ENCODE measurements around the gene PCDHA2.
"Not testable (repeated sequence)": the region's sequence is repeated elsewhere in the genome, so short reads cannot be mapped to it uniquely, and the experiment has no call there.

PCDHA2 gene

GRCh38 chr5:140794595-140795258 is at the start of gene PCDHA2:
Gene PCDHA2, plus strand, starts transcription at chr5:140794852.
- DNase-seq (ENCODE audit: low read depth) = no peak

- no peak for DNase-seq (ENCODE audit: low read depth)
These were observed 41.1 kb upstream of the PCDHA2 start for GRCh38 chr5:140753561-140753960.

- DNase-seq (ENCODE audit: low read depth) = no peak
These were observed 30.3 kb upstream of the PCDHA2 start for GRCh38 chr5:140764177-140764973.

- DNase-seq (ENCODE audit: low read depth) = no peak
These were observed 27.2 kb upstream of the PCDHA2 start for GRCh38 chr5:140767444-140767843.

GRCh38 chr5:140780512-140780911 is 14.1 kb upstream of the PCDHA2 start:
- DNase-seq (ENCODE audit: low read depth) = no peak

GRCh38 chr5:140785905-140786686 is 8.6 kb upstream of the PCDHA2 start, which contains the start of gene PCDHA1:
Gene PCDHA1, plus strand, starts transcription at chr5:140786140.
- no peak for DNase-seq (ENCODE audit: low read depth)

GRCh38 chr5:140787422-140787821 is 7.2 kb upstream of the PCDHA2 start:
- not testable (repeated sequence) for DNase-seq (ENCODE audit: low read depth)

GRCh38 chr5:140787849-140788504 is 6.7 kb upstream of the PCDHA2 start:
- DNase-seq (ENCODE audit: low read depth) = not testable (repeated sequence)

- DNase-seq (ENCODE audit: low read depth) = no peak
These were observed 3.6 kb upstream of the PCDHA2 start for GRCh38 chr5:140791089-140791488.

- no peak for DNase-seq (ENCODE audit: low read depth)
These were observed 598 bp downstream of the PCDHA2 start for GRCh38 chr5:140795259-140795641.

- not testable (repeated sequence) for DNase-seq (ENCODE audit: low read depth)
These were observed 1.5 kb downstream of the PCDHA2 start for GRCh38 chr5:140796072-140796717.

- no peak for DNase-seq (ENCODE audit: low read depth)
These were observed 2.1 kb downstream of the PCDHA2 start for GRCh38 chr5:140796718-140797095.

- no peak for DNase-seq (ENCODE audit: low read depth)
These were observed 6.3 kb downstream of the PCDHA2 start, which contains the start of gene PCDHA3 for GRCh38 chr5:140800816-140801493. Gene PCDHA3, plus strand, starts transcription at chr5:140801057.

GRCh38 chr5:140801494-140801841 is 6.8 kb downstream of the PCDHA2 start:
- DNase-seq (ENCODE audit: low read depth) = no peak

- not testable (repeated sequence) for DNase-seq (ENCODE audit: low read depth)
These were observed 7.7 kb downstream of the PCDHA2 start for GRCh38 chr5:140802381-140802780.

GRCh38 chr5:140802781-140803271 is 8.2 kb downstream of the PCDHA2 start:
- no peak for DNase-seq (ENCODE audit: low read depth)

GRCh38 chr5:140806834-140807775 is 12.5 kb downstream of the PCDHA2 start, which contains the start of gene PCDHA4:
Gene PCDHA4, plus strand, starts transcription at chr5:140807068.
- DNase-seq (ENCODE audit: low read depth) = no peak

- DNase-seq (ENCODE audit: low read depth) = not testable (repeated sequence)
These were observed 13.7 kb downstream of the PCDHA2 start for GRCh38 chr5:140808241-140808888.

GRCh38 chr5:140808889-140809291 is 14.2 kb downstream of the PCDHA2 start:
- DNase-seq (ENCODE audit: low read depth) = no peak

Measured in activated T-cell treated with anti-CD3 and anti-CD28 coated beads for 24 hours (primary cell).